Measurements from ENCODE around the gene BICD1. TPM values are rescaled to one million over a fixed set of nuclear protein-coding genes. Genes with fewer than 3 reads are reported as not detected.
"Not testable (repeated sequence)": the region's sequence is repeated elsewhere in the genome, so short reads cannot be mapped to it uniquely, and the experiment has no call there.

Gene BICD1
- polyA plus RNA-seq, 2 donors, result 1.7 to 2.0 TPM

DNA sequence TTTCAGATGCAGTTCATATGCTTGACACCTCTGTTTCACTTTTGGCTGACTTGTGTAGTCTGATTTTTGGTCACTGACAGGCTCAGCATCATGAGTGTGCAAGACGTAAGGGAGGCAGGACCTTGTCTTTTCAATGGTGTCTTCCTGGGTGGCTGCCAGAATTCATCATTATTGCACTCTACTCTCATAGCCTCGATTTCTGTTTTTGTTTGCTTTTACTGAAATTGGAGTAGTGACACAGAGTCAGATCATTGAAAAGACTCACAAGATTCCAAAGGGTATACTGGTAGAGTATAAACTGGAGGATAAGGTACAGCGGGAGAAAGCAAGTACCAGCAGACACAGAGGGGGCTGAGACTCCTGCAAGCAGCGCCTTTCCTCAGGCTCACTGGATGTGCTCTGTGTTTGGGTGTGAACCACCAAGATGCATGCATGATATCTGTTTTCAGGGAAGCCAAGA lies 166.4 kb downstream of the BICD1 start:
- no peak overlapping the region for H3K27ac ChIP-seq (ENCODE audit: low read depth in 2 of 2, low read length in 1 of 2)
- WGBS, 2 donors, result 67 to 69% methylated on average over 4 of the region's 4 CpGs
- H3K9me3 ChIP-seq (ENCODE audit: control insufficient read depth in 2 of 2, insufficient read depth in 1 of 2, low read depth in 1 of 2, low read length in 1 of 2), result no peaks in the 10 kb centered on the region
- no peaks in the 10 kb centered on the region for H3K4me1 ChIP-seq (ENCODE audit: control insufficient read depth in 2 of 2, insufficient read depth in 2 of 2, low read length in 1 of 2)
- H3K27me3 ChIP-seq (ENCODE audit: control insufficient read depth in 1 of 2, insufficient read depth in 2 of 2, low read length in 2 of 2), result no peaks in the 10 kb centered on the region
- no peak overlapping the region for H3K4me3 ChIP-seq (ENCODE audit: low read depth in 1 of 2, low read length in 2 of 2)
- H3K36me3 ChIP-seq (ENCODE audit: control insufficient read depth in 2 of 2, insufficient read depth in 2 of 2, low read length in 1 of 2), result no peaks in the 10 kb centered on the region

GRCh38 chr12:32273712-32274111 lies 167.1 kb downstream of the BICD1 start:
- Histone ChIP-seq H3K27me3 (ENCODE audit: control insufficient read depth in 1 of 2, insufficient read depth in 2 of 2, low read length in 2 of 2) (no peaks in the 10 kb centered on the region), H3K4me1 (ENCODE audit: control insufficient read depth in 2 of 2, insufficient read depth in 2 of 2, low read length in 1 of 2) (no peaks in the 10 kb centered on the region), H3K27ac (ENCODE audit: low read depth in 2 of 2, low read length in 1 of 2) (no peak overlapping the region), H3K9me3 (ENCODE audit: control insufficient read depth in 2 of 2, insufficient read depth in 1 of 2, low read depth in 1 of 2, low read length in 1 of 2) (no peaks in the 10 kb centered on the region), H3K4me3 (ENCODE audit: low read depth in 1 of 2, low read length in 2 of 2) (no peak overlapping the region), H3K36me3 (ENCODE audit: control insufficient read depth in 2 of 2, insufficient read depth in 2 of 2, low read length in 1 of 2) (no peaks in the 10 kb centered on the region)
- WGBS, 2 donors, result 70 to 78% methylated on average over 7 of the region's 7 CpGs

- H3K4me3 ChIP-seq (ENCODE audit: low read depth in 1 of 2, low read length in 2 of 2), result no peak overlapping the region
- no peaks in the 10 kb centered on the region for H3K27me3 ChIP-seq (ENCODE audit: control insufficient read depth in 1 of 2, insufficient read depth in 2 of 2, low read length in 2 of 2)
- no peaks in the 10 kb centered on the region for H3K4me1 ChIP-seq (ENCODE audit: control insufficient read depth in 2 of 2, insufficient read depth in 2 of 2, low read length in 1 of 2)
- 87 to 91% methylated on average over 2 of the region's 2 CpGs for WGBS, 2 donors
- no peaks in the 10 kb centered on the region for H3K9me3 ChIP-seq (ENCODE audit: control insufficient read depth in 2 of 2, insufficient read depth in 1 of 2, low read depth in 1 of 2, low read length in 1 of 2)
- no peak overlapping the region for H3K27ac ChIP-seq (ENCODE audit: low read depth in 2 of 2, low read length in 1 of 2)
- no peaks in the 10 kb centered on the region for H3K36me3 ChIP-seq (ENCODE audit: control insufficient read depth in 2 of 2, insufficient read depth in 2 of 2, low read length in 1 of 2)
Measured at GRCh38 chr12:32274665-32275064, 168.0 kb downstream of the BICD1 start.

GRCh38 chr12:32275520-32275919 lies 168.9 kb downstream of the BICD1 start:
- H3K9me3 ChIP-seq (ENCODE audit: control insufficient read depth in 2 of 2, insufficient read depth in 1 of 2, low read depth in 1 of 2, low read length in 1 of 2); H3K27me3 ChIP-seq (ENCODE audit: control insufficient read depth in 1 of 2, insufficient read depth in 2 of 2, low read length in 2 of 2); H3K4me1 ChIP-seq (ENCODE audit: control insufficient read depth in 2 of 2, insufficient read depth in 2 of 2, low read length in 1 of 2); H3K27ac ChIP-seq (ENCODE audit: low read depth in 2 of 2, low read length in 1 of 2); H3K36me3 ChIP-seq (ENCODE audit: control insufficient read depth in 2 of 2, insufficient read depth in 2 of 2, low read length in 1 of 2); H3K4me3 ChIP-seq (ENCODE audit: low read depth in 1 of 2, low read length in 2 of 2): not testable (repeated sequence)
- WGBS, 2 donors, result 92 to 97% methylated on average over 17 of the region's 17 CpGs

GRCh38 chr12:32277774-32278173 lies 171.1 kb downstream of the BICD1 start:
- Histone ChIP-seq H3K27me3 (ENCODE audit: control insufficient read depth in 1 of 2, insufficient read depth in 2 of 2, low read length in 2 of 2) (no peaks in the 10 kb centered on the region), H3K27ac (ENCODE audit: low read depth in 2 of 2, low read length in 1 of 2) (no peak overlapping the region), H3K36me3 (ENCODE audit: control insufficient read depth in 2 of 2, insufficient read depth in 2 of 2, low read length in 1 of 2) (no peaks in the 10 kb centered on the region), H3K4me1 (ENCODE audit: control insufficient read depth in 2 of 2, insufficient read depth in 2 of 2, low read length in 1 of 2) (no peaks in the 10 kb centered on the region), H3K4me3 (ENCODE audit: low read depth in 1 of 2, low read length in 2 of 2) (no peak overlapping the region), H3K9me3 (ENCODE audit: control insufficient read depth in 2 of 2, insufficient read depth in 1 of 2, low read depth in 1 of 2, low read length in 1 of 2) (no peaks in the 10 kb centered on the region)
- 90 to 98% methylated on average over 2 of the region's 2 CpGs for WGBS, 2 donors

- no peak overlapping the region for H3K4me3 ChIP-seq (ENCODE audit: low read depth in 1 of 2, low read length in 2 of 2)
- WGBS, 2 donors, result 81 to 90% methylated on average over 3 of the region's 3 CpGs
- H3K36me3 ChIP-seq (ENCODE audit: control insufficient read depth in 2 of 2, insufficient read depth in 2 of 2, low read length in 1 of 2), result no peaks in the 10 kb centered on the region
- H3K27ac ChIP-seq (ENCODE audit: low read depth in 2 of 2, low read length in 1 of 2), result no peak overlapping the region
- no peaks in the 10 kb centered on the region for H3K27me3 ChIP-seq (ENCODE audit: control insufficient read depth in 1 of 2, insufficient read depth in 2 of 2, low read length in 2 of 2)
- H3K4me1 ChIP-seq (ENCODE audit: control insufficient read depth in 2 of 2, insufficient read depth in 2 of 2, low read length in 1 of 2), result no peaks in the 10 kb centered on the region
- H3K9me3 ChIP-seq (ENCODE audit: control insufficient read depth in 2 of 2, insufficient read depth in 1 of 2, low read depth in 1 of 2, low read length in 1 of 2), result no peaks in the 10 kb centered on the region
Measured at GRCh38 chr12:32281098-32281497, 174.5 kb downstream of the BICD1 start.

- H3K36me3 ChIP-seq (ENCODE audit: control insufficient read depth in 2 of 2, insufficient read depth in 2 of 2, low read length in 1 of 2), result no peaks in the 10 kb centered on the region
- H3K4me1 ChIP-seq (ENCODE audit: control insufficient read depth in 2 of 2, insufficient read depth in 2 of 2, low read length in 1 of 2), result no peaks in the 10 kb centered on the region
- no peak overlapping the region for H3K27ac ChIP-seq (ENCODE audit: low read depth in 2 of 2, low read length in 1 of 2)
- H3K27me3 ChIP-seq (ENCODE audit: control insufficient read depth in 1 of 2, insufficient read depth in 2 of 2, low read length in 2 of 2), result no peaks in the 10 kb centered on the region
- WGBS, 2 donors, result 88 to 91% methylated on average over 9 of the region's 9 CpGs
- no peak overlapping the region for H3K4me3 ChIP-seq (ENCODE audit: low read depth in 1 of 2, low read length in 2 of 2)
- H3K9me3 ChIP-seq (ENCODE audit: control insufficient read depth in 2 of 2, insufficient read depth in 1 of 2, low read depth in 1 of 2, low read length in 1 of 2), result peaks cover 0 to 3% of the 10 kb centered on the region in 2 donors
Measured at GRCh38 chr12:32284561-32284960, 177.9 kb downstream of the BICD1 start.

DNA sequence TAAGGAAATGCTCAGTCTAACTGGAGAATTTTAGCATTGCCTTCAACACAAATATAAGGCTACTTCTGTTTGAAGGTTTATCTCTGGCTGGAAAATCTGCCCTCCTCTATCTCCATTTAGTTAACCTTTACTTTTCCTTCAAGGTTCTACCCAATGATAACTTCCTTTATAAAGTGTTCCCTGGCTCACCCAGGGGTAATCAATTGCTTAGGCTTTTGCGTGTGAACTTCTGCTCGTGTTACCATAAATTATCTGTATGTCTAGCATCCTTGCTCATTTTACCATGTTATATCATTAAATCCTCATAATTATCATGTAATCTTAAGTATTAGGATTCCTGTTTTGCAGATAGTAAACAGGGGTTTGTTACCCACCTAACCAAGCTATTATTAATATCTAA lies 178.4 kb downstream of the BICD1 start:
- Histone ChIP-seq H3K36me3 (ENCODE audit: control insufficient read depth in 2 of 2, insufficient read depth in 2 of 2, low read length in 1 of 2) (no peaks in the 10 kb centered on the region), H3K4me1 (ENCODE audit: control insufficient read depth in 2 of 2, insufficient read depth in 2 of 2, low read length in 1 of 2) (no peaks in the 10 kb centered on the region), H3K4me3 (ENCODE audit: low read depth in 1 of 2, low read length in 2 of 2) (no peak overlapping the region), H3K27me3 (ENCODE audit: control insufficient read depth in 1 of 2, insufficient read depth in 2 of 2, low read length in 2 of 2) (no peaks in the 10 kb centered on the region), H3K9me3 (ENCODE audit: control insufficient read depth in 2 of 2, insufficient read depth in 1 of 2, low read depth in 1 of 2, low read length in 1 of 2) (peaks cover 0 to 3% of the 10 kb centered on the region in 2 donors), H3K27ac (ENCODE audit: low read depth in 2 of 2, low read length in 1 of 2) (no peak overlapping the region)
- WGBS, 2 donors, result 48 to 69% methylated on average over 2 of the region's 2 CpGs

DNA sequence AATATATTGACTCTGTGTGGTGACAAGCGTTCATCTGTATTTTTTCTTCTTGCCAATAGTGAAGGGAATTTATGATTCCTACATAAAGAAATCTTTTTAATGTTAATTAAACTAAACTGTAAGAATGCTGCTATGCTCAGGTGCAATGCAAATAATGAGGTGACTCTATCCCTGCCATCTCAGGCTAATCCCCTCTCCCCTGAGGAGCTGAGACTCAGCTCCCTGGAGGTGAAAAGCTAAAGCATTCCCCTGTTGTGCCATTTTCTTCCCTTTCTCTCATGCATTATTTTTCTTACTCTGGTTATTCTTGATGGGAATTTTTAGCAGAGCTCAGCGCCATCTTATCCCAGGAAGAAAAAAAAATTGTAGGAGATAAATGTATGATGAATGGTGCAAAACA lies 178.8 kb downstream of the BICD1 start:
- Histone ChIP-seq H3K4me3 (ENCODE audit: low read depth in 1 of 2, low read length in 2 of 2) (no peak overlapping the region), H3K36me3 (ENCODE audit: control insufficient read depth in 2 of 2, insufficient read depth in 2 of 2, low read length in 1 of 2) (no peaks in the 10 kb centered on the region), H3K27ac (ENCODE audit: low read depth in 2 of 2, low read length in 1 of 2) (no peak overlapping the region), H3K27me3 (ENCODE audit: control insufficient read depth in 1 of 2, insufficient read depth in 2 of 2, low read length in 2 of 2) (no peaks in the 10 kb centered on the region), H3K9me3 (ENCODE audit: control insufficient read depth in 2 of 2, insufficient read depth in 1 of 2, low read depth in 1 of 2, low read length in 1 of 2) (peaks cover 0 to 3% of the 10 kb centered on the region in 2 donors), H3K4me1 (ENCODE audit: control insufficient read depth in 2 of 2, insufficient read depth in 2 of 2, low read length in 1 of 2) (no peaks in the 10 kb centered on the region)
- 64 to 74% methylated on average over 2 of the region's 2 CpGs for WGBS, 2 donors

DNA sequence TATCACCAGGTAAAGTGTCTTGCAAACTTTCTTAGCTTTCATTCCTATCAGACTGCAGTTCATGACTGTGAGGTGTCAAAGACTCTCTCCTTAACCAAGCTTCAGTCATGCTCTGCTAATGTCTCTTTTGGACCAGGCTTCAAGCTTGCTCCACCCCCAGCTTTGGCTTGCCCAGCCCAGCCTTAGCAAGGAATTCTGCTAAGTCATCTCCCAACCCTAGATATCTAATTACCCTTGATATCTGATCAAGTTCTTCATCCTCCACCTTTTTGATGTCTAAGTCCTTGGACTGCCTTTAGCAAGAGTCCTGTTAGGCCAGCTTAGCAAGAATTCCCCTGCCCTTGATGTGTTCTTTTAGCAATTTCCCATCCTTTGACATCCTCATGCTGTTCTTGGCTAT lies 183.8 kb downstream of the BICD1 start:
- Histone ChIP-seq H3K9me3 (ENCODE audit: control insufficient read depth in 2 of 2, insufficient read depth in 1 of 2, low read depth in 1 of 2, low read length in 1 of 2) (peaks cover 0 to 3% of the 10 kb centered on the region in 2 donors), H3K27ac (ENCODE audit: low read depth in 2 of 2, low read length in 1 of 2) (no peak overlapping the region), H3K4me1 (ENCODE audit: control insufficient read depth in 2 of 2, insufficient read depth in 2 of 2, low read length in 1 of 2) (no peaks in the 10 kb centered on the region), H3K4me3 (ENCODE audit: low read depth in 1 of 2, low read length in 2 of 2) (no peak overlapping the region), H3K27me3 (ENCODE audit: control insufficient read depth in 1 of 2, insufficient read depth in 2 of 2, low read length in 2 of 2) (no peaks in the 10 kb centered on the region), H3K36me3 (ENCODE audit: control insufficient read depth in 2 of 2, insufficient read depth in 2 of 2, low read length in 1 of 2) (peaks cover 0 to 2% of the 10 kb centered on the region in 2 donors)
